ENCODE data around the gene SLC7A11.

GRCh38 chr4:138158746-138159297 is 83.3 kb downstream of the SLC7A11 start:
- TF ChIP-seq MAFK (IDR thresholded peaks at IDR 0.05; ENCODE audit: low read depth, low read length) (peak; percentile 66), RAD21 (IDR thresholded peaks at IDR 0.05; ENCODE audit: low read length) (no peak), RCOR1 (IDR thresholded peaks at IDR 0.05; ENCODE audit: insufficient replicate concordance, low read length) (no peak), FOS (IDR thresholded peaks at IDR 0.05; ENCODE audit: low read depth, low read length) (peak; percentile 83), POLR2A (IDR thresholded peaks at IDR 0.05; ENCODE audit: low read depth, low read length) (no peak), CEBPB (IDR thresholded peaks at IDR 0.05; ENCODE audit: low read depth, low read length) (peak; percentile 13; the same call in 1 of the 2 replicates), MXI1 (IDR thresholded peaks at IDR 0.05; ENCODE audit: borderline replicate concordance, low read depth, low read length) (no peak), SMC3 (IDR thresholded peaks at IDR 0.05; ENCODE audit: low read depth, low read length) (no peak), RFX5 (IDR thresholded peaks at IDR 0.05; ENCODE audit: low read depth, low read length) (no peak)
- TF ChIP-seq, protein P1, sequence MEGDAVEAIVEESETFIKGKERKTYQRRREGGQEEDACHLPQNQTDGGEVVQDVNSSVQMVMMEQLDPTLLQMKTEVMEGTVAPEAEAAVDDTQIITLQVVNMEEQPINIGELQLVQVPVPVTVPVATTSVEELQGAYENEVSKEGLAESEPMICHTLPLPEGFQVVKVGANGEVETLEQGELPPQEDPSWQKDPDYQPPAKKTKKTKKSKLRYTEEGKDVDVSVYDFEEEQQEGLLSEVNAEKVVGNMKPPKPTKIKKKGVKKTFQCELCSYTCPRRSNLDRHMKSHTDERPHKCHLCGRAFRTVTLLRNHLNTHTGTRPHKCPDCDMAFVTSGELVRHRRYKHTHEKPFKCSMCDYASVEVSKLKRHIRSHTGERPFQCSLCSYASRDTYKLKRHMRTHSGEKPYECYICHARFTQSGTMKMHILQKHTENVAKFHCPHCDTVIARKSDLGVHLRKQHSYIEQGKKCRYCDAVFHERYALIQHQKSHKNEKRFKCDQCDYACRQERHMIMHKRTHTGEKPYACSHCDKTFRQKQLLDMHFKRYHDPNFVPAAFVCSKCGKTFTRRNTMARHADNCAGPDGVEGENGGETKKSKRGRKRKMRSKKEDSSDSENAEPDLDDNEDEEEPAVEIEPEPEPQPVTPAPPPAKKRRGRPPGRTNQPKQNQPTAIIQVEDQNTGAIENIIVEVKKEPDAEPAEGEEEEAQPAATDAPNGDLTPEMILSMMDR (conservative IDR thresholded peaks at IDR 0.05; ENCODE audit: low read depth, low read length): no peak
- TF ChIP-seq, protein P2, sequence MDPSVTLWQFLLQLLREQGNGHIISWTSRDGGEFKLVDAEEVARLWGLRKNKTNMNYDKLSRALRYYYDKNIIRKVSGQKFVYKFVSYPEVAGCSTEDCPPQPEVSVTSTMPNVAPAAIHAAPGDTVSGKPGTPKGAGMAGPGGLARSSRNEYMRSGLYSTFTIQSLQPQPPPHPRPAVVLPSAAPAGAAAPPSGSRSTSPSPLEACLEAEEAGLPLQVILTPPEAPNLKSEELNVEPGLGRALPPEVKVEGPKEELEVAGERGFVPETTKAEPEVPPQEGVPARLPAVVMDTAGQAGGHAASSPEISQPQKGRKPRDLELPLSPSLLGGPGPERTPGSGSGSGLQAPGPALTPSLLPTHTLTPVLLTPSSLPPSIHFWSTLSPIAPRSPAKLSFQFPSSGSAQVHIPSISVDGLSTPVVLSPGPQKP (IDR thresholded peaks at IDR 0.05; ENCODE audit: borderline replicate concordance, low read depth, low read length): no peak
- TF ChIP-seq, protein P3, sequence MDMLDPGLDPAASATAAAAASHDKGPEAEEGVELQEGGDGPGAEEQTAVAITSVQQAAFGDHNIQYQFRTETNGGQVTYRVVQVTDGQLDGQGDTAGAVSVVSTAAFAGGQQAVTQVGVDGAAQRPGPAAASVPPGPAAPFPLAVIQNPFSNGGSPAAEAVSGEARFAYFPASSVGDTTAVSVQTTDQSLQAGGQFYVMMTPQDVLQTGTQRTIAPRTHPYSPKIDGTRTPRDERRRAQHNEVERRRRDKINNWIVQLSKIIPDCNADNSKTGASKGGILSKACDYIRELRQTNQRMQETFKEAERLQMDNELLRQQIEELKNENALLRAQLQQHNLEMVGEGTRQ (IDR thresholded peaks at IDR 0.05; ENCODE audit: low read depth, low read length): no peak

All from IMR-90 (cell line).